Epidermal melanocyte (primary cell): ENCODE results near the gene RAB44.

ENCODE experiments used
- DNase-seq: peaks from one replicate; pipeline ENCODE4 v3.0.0; 2011; ENCODE audit warnings: low spot score; ENCODE audit not compliant: insufficient read length

RAB44 gene

DNA sequence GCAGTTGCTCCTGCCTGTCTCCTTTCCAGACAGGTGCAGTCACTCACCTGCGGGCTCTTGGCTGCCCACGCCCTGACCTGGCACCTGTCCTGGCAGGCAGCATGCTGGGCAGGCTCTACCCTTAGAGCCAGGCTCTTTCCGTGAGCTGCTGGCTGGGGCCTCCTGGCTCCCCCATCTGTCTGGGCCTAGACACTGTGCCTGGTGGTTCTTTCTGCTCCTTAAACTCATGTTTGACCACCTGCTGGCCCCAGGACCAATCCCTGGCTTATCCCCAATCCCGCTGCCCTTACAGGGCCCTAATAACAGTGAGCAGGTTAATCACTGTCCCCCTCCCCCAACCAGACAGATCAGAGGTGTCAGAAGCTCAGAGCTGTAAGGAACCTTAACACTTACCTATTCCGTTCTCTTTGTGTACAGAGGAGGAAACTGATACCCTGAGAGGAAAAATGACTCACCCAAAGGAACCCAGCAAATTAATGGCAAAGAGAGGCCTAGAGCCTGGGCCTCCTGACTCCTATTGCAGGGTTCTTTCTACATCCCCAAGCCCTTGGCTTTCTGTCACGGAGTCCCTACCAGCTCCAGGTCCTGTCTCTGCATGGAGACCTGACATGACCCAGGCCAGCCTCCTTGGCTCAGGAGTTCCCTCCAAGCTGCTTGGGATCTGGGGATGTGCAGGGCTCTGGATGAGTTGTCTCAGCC lies 54.7 kb downstream of the RAB44 start:
- no peak for DNase-seq

DNA sequence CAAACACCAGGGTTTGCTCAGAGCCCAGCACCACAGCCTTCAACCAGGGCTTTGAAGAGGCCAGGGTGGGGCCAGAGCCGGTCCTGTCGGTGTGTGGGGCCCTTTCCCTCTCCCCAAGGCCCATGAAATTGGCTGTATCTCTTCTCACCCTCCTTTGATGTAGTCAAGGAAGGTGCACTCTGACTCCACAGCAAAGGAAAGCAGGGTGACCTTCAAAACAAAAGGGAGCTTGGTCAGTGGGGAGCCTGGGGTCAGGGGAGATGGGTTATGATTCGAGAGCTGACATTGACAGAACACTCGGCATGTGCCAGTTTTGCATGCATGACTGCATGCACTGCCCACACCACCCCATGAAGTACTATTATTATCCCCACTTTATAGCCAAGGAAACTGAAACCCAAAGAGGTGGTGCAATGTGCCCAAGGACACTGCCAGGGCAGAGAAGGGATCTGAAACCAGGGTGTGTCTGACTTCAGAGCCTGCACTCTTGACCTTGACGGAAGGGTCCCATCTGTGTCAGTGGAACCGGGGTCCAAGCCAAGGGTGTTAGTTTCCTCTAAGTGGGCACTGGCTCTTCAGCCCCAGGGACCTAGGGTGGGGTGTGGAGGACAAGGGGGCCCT lies 55.4 kb downstream of the RAB44 start:
- DNase-seq = no peak

DNA sequence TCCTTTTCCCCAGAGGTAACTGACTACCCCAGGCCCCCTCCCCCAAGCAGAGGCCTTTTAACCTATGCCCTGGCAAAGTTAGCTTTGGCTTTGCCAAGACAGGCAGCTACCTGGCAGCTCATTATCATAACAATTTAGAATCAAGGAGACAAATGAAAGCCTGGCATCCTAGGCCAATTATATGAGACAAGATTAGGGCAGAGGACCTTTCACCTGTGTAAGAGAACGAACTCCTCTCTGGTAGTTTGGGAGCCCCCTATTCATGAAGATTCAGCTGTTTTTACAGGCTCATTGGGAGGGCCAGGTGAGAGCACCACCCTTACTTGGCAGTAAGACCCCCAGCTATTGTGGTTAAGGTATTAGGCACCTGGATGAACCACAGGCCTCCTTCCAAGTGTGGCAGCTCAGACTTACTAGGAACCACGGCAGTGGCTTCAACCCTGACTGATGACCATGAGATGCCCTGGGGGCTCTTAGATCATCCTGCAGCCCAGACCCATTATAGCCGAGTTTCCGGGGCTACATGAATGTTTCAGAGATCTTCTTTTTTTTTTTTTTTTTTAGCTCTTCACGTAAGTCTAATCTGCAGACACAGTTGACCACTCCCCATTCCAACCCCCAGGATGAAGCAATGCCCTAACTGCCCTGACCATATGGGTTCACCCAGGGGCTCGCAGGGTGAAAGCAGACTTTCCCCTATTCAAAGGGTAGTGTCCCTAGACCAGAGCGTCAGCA lies 56.2 kb downstream of the RAB44 start:
- DNase-seq = no peak

DNA sequence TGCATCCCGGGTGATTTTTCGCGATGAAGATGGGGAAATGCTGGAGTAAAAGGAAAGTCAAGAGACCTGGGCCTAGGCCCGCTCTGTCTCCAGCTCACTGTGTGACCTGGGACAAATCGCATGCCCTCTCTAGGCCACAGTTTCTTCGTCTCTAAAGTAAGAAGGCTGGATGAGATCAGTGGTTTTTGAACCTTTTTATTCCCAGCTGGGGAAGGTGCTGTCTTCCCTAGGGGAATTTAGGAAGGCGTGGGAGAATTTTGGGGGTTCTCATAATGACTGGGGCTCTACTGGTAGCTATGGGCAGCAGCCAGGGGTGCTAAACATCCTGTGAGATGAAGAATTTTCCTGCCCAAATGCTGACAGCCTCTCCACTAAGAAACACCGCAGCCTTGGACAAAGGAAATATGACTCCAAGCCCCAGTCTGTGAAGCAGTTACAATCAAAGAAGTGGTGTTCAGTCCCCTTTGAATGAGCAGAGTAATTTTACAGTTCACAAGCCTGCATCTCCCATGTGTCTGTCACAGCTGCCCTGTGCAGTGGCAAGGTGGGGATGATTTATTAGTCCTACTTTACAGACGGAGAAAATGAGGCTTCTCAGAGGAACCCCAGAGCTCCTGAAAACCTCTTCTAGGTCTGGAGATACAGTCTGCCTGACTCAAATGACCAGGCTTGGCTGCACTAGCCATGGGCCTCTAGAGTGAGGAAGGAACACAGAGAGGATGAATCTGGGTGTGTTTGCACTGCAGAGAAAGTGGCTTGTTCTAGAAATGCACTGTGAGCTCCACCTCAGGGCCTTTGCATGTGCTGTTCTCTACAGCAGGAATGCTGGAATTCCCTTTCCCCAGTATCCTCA lies 57.2 kb downstream of the RAB44 start:
- no peak for DNase-seq

DNA sequence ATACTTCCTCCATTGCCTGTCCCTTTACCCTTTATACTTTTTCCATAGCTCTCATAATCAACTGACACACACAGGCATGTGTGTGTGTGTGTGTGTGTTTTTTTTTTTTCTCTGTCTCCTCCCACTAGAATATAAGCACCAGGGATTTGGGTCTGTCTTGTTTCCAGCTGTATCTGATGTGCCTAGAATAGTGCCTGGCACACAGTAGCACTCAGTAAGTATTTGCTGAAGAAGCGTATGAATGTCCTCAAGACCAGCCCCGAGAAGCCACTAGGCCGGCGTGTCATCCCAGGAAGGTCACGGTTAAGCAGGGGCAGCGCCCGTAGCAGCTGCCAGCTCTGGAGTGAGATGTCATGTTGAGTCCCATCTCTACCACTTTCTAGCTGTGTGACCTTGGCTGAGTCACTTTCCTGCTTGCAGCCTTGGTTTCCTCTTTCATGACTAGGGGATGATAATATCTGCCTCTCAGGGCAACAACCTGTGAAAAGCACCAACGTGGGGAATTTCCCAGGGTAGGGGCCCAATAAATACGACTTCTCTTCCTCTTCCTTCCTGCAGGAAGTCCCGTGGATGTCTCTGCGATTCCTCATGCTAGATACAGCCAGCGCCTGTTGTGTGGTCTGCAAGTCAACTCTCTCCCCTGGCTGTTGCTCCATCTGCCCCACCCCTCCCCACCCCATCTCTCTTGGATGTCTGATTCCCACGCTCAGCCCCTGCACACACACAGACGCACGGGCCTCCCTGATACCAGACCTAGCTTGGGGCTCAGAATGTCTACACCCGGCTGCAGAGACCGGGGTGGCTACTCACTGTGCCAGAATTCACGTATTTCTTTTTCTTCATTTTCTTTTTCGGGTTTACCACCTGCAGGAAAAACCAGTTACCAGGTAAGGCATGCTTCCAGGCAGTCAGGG lies 58.1 kb downstream of the RAB44 start:
- DNase-seq = no peak

DNA sequence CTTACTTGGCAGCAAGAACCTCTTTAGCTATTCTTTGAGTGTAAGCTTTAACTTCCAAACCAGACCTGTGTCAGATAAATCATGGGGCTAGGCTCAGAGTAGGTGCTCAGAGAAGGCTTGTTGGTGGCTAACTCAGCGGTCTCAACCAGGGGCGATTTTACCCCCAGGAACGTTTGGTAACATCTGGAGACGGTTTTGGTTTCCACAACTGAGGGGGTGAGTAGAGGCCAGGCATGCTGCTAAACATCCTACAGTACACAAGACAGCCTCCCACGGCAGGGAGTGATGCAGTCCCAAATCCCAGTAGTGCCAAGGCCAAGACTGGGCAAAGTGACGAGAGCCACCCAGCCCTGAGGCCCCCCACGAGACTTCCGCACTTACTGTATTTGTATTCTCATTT lies 59.2 kb downstream of the RAB44 start:
- no peak for DNase-seq

DNA sequence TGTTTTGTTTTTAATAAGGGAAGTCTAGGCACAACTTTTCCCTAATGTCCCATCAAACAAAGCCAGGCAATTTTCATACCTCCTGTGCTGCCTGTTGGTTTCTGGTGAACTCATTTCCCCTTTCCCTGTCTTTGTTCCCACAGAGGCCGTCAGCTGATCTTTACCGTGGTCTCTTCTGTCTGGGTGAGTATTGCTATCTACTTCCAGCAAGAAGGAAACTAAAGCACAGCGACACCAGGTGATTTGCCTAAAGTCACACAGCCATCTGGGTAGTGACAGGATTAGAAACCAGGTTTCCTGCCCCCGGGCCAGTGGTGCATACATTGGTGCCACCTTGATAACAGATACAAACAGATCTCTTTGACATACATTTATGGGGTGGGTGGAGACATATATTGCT lies 59.6 kb downstream of the RAB44 start:
- DNase-seq = no peak

DNA sequence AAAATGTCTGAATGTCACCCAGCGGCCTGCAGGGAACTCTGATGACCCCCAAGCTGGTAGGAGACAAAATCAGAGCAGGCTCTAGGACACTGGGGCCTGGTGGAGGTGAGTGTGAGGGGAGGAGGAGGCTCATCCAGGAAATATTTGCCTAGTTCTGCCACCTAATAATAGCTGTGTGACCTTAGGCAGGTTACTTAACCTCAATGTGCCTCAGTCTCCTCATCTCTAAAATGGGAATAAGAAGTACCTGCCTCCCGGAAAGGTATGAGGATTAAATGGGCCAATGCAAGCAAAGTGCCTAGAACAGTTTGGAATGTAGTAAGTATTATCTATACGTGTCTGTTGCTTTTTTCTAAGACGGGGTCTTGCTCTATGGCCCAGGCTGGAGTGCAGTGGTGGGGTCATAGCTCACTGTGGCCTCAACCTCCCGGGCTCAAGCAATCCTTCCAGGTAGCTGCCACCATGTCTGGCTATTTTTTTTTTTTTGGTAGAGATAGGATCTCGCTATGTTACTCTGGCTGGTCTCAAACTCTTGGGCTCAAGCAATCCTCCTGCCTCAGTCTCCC lies 60.4 kb downstream of the RAB44 start:
- no peak for DNase-seq

DNA sequence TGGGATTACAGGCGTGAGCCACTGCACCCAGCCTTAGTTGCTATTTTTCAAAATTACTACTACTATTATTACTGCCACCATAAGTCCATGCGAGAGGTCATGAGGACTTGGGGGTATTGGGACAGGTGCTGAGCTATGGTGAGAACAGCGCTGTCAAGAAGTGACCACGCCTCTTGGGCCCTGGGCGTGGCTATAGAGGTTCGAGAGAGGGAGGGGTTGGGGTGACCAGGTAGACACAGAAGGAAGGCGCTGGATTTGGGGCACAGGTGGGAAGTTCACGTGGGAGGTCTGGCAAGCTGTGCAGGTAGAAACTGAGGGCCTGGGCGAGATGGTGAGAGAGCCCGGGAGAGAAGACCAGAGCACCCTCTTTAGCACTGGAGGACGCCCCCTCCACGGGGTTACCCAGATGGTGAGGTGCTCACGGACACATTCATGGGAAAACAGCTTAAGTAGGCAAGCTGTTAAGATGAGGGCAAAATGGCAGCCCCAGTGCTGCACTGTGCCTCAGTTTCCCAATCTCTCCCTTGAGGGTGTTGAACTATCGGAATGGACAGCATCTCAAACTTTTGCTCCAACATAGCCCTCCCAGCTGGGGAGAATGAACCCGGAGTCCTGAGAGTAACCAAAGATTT lies 61.0 kb downstream of the RAB44 start:
- DNase-seq = no peak

DNA sequence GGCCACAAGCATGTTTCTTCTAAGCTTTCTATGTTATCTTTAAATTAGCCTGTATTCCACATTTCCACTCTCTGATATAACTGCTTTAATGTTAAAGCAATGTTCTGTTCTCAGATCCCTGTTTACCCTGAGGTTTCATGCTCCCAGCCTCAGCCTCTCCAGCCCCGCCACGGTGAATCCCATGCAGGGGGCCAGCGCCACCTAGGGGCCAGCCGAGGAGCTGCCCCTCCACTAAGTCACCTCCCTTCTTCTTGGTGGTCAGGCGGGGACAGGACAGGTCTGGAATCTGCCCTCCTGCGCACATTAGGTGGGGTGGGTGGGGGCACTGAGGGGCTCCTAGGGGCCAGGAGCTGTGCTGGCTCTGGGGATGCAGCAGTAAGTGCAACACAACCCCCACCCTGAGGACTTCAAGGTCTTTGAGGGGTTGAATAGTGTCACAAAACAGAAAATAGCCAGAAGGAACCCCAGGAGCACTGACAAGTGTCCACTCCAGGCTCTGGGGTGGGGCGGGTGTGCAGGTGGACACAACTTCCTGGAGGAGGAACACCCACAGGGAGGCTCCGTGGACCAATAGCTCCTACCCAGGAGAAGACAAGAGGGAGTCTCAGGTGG lies 61.6 kb downstream of the RAB44 start:
- DNase-seq = peak; percentile 95

DNA sequence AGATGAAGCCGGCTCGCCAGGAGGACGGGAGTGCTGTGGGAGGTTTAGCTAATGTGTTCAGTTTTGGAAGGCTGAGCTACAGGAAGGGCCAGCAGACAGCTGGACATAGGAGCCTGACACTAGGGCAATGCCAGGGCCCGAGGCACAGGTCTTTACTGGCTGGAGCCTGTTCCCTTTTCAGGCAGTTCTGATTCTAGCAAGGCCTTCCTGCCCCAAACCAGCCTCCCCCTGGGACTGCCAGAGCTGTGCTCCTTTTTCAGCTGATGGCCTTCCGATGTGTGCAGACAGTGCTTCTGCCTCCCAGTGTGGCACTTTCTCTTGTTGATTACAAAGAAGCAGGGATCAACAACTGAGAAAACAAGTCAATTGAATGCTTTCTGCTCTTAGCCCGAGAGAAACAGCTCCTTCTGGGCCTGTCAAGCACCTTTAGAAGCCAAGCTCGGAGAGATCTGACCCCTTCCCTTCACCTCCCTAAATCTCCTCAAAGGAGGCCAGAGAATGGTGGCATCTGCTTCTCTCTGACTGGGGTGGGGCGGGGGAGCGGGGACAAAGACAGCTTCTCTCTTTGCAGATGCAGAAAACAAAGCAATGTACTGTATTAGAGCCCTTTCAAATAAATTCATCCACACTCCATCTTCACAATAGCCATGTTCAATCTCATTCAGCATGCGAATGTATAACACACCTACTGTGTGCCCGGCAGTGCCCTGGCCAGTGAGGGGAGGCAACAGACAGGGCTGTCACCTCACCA lies 63.2 kb downstream of the RAB44 start:
- DNase-seq = no peak

DNA sequence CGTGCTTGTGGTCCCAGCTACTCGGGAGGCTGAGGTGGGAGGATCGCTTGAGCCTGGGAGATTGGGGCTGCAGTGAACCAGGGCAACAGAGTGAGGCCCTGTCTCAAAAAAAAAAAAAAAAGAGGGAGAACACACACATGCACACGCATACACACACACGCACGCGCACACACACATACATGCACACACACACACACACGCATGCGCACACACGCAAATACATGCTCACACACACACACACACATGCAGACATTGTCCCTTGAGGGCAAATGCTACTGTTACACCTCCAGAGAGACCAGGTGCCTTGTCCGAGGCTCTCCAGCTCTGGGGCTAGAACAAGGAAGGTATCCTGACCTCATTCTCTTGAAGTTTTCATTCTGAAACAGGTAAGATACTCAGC lies 64.5 kb downstream of the RAB44 start:
- DNase-seq = no peak

DNA sequence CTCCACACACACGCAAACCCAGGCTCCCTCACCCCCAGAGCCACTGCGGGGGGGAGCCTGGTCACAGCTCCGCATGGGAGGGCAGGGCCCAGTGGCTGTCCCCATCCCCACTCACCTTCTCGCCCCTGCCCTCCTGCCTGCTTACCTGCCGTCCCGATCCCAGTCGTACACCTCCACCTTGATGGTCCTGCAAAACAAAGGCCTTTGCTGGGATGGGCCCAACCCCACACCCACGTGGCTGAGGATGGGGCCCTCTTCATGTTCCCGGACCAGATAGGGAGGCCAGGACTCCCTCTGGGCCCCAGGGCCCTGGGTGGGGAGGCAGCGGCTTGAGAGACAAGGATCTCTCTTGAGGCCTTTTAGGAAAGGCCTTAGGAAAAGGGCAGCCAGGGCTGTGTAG lies 67.6 kb downstream of the RAB44 start:
- DNase-seq = no peak

DNA sequence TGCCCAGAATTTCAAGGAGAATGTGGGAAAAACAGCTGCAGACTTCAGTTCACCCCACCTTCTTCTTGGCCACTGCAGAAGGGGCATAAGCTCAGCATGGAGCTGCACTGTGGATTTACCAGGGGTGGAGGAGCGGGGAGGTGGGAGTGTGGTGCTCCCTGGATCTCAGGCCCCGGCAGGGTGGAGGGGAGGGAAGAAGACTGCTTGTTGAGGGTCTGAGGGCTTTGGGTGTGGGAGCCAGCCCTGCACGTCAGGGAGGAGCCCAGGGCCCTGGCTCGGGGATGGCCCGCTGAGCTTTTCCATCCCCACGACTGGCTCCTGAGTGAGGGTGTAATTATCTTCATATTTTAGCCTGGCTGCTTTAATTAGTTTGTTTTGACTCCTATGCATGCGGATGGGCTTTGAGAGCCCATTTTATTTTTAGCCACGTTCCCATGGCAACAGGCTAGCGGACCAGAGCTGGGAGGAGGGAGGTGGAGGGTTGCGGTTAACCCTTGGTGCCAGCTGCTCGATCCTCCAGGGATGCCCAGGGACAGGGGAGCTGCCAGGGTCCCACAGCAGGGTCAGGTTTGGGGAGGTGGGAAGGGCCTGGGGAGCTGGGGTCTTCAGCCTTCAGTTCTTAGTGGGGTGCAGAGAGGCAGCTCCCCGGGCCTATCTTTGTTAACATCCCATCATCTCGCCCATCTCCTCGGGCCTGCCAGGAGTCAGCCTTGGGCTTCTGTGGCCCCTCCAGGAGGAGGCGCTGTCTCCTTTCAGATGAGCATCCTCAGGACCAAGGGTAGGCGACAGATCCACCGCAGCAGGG lies 68.2 kb downstream of the RAB44 start:
- peak; percentile 84 for DNase-seq

DNA sequence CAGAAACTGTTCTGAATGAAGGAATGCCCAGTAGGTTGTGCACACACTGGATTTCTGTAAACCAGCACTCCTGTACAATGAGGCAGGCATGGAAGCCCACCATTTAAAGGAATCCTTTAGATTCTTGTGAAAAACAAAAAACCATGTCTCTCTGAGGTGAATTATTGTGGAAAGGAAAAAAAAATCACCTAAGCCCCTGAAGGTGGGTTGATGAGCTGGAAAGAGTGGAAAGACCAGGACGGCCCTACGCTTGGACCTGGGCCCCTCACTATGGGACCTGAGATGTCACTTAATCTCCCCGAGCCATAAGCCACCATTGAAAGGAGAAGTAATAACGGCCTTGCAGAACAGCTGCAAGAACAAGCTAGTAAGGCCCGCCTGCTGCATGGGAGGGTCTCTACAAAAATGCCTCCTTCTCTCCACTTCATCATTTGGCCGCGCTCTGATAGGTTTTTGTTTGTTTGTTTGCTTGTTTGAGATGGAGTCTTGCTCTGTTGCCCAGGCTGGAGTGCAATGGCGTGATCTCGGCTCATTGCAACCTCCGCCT lies 68.8 kb downstream of the RAB44 start:
- DNase-seq = no peak

DNA sequence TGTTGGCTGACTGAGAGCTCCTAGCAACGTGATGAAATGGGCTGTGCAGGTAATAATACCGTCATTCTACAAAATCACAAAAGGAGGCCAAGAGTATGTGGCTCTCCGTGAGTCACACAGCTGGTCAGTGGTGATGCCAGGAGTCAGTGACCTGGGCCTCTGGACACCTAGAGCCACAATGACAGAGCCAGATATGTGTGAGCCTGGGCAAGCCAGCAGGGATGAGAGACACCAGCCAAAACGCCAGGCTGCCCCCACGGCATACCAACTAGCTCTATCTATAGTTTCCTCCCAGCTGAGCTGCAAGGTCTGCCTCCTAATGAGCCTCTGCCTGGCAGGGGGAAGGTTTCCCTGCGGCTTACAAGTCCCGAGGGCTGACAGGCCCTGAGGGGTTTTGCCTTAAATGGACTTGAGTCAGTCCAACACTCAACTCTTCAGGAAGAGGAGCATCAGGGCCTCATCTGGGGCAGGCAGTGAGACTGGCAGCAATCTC lies 71.6 kb downstream of the RAB44 start:
- DNase-seq = no peak

DNA sequence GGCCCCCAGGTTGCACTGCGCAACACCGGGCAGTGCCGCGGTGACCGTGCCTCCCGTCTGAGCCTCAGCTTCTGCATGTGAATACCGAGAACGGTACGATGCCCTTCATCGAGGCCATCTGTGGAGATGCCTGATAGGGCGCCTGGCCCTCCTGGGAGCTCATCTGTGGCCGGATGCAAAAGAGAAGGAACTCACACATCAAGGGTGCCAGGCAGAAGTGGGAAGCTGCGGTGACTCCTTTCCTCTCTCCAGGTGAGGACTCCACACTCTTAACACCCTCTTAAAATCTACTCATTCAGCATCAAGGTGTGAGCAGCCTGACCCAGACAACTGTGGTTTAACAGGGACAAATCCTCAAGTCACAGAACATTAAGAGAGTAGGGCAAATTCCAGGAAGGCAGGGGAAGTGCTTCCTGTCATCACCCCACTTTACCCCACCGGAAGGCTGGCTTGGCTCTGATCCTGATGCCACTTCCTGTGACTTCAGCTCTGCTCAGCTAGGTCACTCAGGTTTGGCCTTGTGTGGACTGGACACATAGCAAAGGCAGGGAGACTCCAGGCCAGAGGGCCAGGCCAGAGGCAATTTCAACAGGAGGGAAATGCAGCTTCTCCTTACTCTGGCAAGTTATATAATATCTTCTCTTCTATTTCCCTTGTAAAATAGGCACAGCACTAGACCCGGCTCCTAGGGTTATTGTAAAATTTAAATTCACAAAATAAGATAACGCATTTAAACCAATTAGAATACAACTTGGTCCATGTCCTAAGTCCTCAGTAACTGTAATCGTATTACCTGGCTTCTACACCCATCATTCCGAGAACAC lies 72.3 kb downstream of the RAB44 start:
- DNase-seq = no peak
